ENCODE results near the gene TRPT1. TPM values are rescaled to one million over a fixed set of nuclear protein-coding genes. Genes with fewer than 3 reads are reported as not detected.
A peak's percentile ranks its signal among the peaks of the same experiment; 100 is the strongest.

Gene TRPT1
- total and polyA plus RNA-seq, 2 of the 4 experiments (the other 2 are of a cell fraction), result 63.2 to 81.9 TPM

DNA sequence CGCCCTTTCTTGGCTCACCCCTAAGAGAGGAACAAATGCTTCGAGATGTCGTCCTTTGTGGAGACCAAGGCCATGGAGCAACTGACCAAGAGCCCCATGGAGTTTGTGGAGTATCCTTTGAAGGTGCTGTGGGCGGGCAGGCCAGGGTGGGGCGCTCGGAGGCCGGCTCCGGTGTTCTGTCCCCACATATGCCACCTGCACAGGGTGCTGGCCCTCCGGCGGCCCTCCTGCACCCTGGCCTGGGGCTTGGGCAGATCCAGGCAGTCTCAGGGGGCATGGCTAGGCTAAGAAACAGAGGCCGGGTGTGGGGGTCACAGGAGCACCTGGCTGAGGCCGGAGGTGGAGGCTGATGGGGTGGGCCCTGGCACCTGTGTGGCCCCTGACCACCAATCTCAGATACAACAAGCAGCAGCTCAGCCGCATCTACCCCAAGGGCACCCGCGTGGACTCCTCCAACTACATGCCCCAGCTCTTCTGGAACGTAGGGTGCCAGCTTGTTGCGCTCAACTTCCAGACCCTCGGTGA, 35.6 kb upstream of the TRPT1 start:
- H3K27ac ChIP-seq (ENCODE audit: insufficient read depth, low read length), result no peak overlapping the region
- H3K36me3 ChIP-seq (ENCODE audit: control insufficient read depth, insufficient read depth, low read length), result peaks cover 63% of the 10 kb centered on the region
- WGBS, 2 experiments (ENCODE audit: extremely low coverage in 2 of 2, insufficient read length in 1 of 2), result 100% methylated on average over 8 of the region's 18 CpGs; no CpG with 5 or more reads in 1 of the 2 experiments
- H3K27me3 ChIP-seq (ENCODE audit: control insufficient read depth, insufficient read depth, low read length), result no peaks in the 10 kb centered on the region
- no peak overlapping the region for H3K4me2 ChIP-seq (ENCODE audit: low read depth, low read length)
- H3K23ac ChIP-seq (ENCODE audit: low read depth, low read length), result no peak overlapping the region
- H4K5ac ChIP-seq (ENCODE audit: low read depth, low read length), result no peak overlapping the region
- no peak overlapping the region for H2BK120ac ChIP-seq (ENCODE audit: low read depth, low read length)
- no peak overlapping the region for H4K8ac ChIP-seq (ENCODE audit: low read depth in 2 of 2, low read length in 2 of 2)
- POLR2A ChIA-PET (ENCODE audit: unreplicated experiment), result no interaction called here
- ATAC-seq (ENCODE audit: low read depth) (no peak), DNase-seq (no peak)
- 0 out of 2 replicates have a peak overlapping the region, but pooled peaks have one; percentile 28 for H2AK5ac ChIP-seq (ENCODE audit: low read depth, low read length)
- no peak overlapping the region for H3K9ac ChIP-seq (ENCODE audit: low read depth, low read length)
- CTCF ChIA-PET, result interaction anchor here (0.5 kb wide), 1 partner anchor 35 kb away, joined by 3 read pairs; no protein-coding TSS in a partner anchor
- no peak for TF ChIP-seq FOS (IDR thresholded peaks at IDR 0.05; ENCODE audit: low read depth, low read length)
- no peak for TF ChIP-seq SMC3 (IDR thresholded peaks at IDR 0.05; ENCODE audit: low read depth, low read length)
- no peak for TF ChIP-seq MXI1 (IDR thresholded peaks at IDR 0.05; ENCODE audit: borderline replicate concordance, low read depth, low read length)
- TF ChIP-seq, protein P1, sequence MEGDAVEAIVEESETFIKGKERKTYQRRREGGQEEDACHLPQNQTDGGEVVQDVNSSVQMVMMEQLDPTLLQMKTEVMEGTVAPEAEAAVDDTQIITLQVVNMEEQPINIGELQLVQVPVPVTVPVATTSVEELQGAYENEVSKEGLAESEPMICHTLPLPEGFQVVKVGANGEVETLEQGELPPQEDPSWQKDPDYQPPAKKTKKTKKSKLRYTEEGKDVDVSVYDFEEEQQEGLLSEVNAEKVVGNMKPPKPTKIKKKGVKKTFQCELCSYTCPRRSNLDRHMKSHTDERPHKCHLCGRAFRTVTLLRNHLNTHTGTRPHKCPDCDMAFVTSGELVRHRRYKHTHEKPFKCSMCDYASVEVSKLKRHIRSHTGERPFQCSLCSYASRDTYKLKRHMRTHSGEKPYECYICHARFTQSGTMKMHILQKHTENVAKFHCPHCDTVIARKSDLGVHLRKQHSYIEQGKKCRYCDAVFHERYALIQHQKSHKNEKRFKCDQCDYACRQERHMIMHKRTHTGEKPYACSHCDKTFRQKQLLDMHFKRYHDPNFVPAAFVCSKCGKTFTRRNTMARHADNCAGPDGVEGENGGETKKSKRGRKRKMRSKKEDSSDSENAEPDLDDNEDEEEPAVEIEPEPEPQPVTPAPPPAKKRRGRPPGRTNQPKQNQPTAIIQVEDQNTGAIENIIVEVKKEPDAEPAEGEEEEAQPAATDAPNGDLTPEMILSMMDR (conservative IDR thresholded peaks at IDR 0.05; ENCODE audit: low read depth, low read length), result no peak
- no peak for TF ChIP-seq RFX5 (IDR thresholded peaks at IDR 0.05; ENCODE audit: low read depth, low read length)
- no peak for TF ChIP-seq CHD1 (IDR thresholded peaks at IDR 0.05; ENCODE audit: low read depth, low read length)
- no peak for TF ChIP-seq NFE2L2 (IDR thresholded peaks at IDR 0.05; ENCODE audit: low read depth, low read length)
- TF ChIP-seq RAD21 (IDR thresholded peaks at IDR 0.05; ENCODE audit: low read length), result no peak
- no peak for TF ChIP-seq CEBPB (IDR thresholded peaks at IDR 0.05; ENCODE audit: low read depth, low read length)
- no peak for TF ChIP-seq MAFK (IDR thresholded peaks at IDR 0.05; ENCODE audit: low read depth, low read length)
- TF ChIP-seq, protein P2, sequence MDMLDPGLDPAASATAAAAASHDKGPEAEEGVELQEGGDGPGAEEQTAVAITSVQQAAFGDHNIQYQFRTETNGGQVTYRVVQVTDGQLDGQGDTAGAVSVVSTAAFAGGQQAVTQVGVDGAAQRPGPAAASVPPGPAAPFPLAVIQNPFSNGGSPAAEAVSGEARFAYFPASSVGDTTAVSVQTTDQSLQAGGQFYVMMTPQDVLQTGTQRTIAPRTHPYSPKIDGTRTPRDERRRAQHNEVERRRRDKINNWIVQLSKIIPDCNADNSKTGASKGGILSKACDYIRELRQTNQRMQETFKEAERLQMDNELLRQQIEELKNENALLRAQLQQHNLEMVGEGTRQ (IDR thresholded peaks at IDR 0.05; ENCODE audit: low read depth, low read length), result no peak
- no peak for TF ChIP-seq RCOR1 (IDR thresholded peaks at IDR 0.05; ENCODE audit: insufficient replicate concordance, low read length)
- no peak for TF ChIP-seq BHLHE40 (IDR thresholded peaks at IDR 0.05; ENCODE audit: low read depth, low read length)
- TF ChIP-seq, protein P3, sequence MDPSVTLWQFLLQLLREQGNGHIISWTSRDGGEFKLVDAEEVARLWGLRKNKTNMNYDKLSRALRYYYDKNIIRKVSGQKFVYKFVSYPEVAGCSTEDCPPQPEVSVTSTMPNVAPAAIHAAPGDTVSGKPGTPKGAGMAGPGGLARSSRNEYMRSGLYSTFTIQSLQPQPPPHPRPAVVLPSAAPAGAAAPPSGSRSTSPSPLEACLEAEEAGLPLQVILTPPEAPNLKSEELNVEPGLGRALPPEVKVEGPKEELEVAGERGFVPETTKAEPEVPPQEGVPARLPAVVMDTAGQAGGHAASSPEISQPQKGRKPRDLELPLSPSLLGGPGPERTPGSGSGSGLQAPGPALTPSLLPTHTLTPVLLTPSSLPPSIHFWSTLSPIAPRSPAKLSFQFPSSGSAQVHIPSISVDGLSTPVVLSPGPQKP (IDR thresholded peaks at IDR 0.05; ENCODE audit: borderline replicate concordance, low read depth, low read length), result no peak
- no peak for TF ChIP-seq POLR2A (IDR thresholded peaks at IDR 0.05; ENCODE audit: low read depth, low read length)
- no peak for TF ChIP-seq MAZ (IDR thresholded peaks at IDR 0.05; ENCODE audit: borderline replicate concordance, low read depth, low read length)
- no peak overlapping the region for H3K4ac ChIP-seq (ENCODE audit: low read depth, low read length)
- in situ Hi-C loops (cut with MboI; ENCODE audit: low sequenced_read_pairs), result no loop called here
- no TSS peak for BruUV-seq (replicated peaks)
- H3K9me3 ChIP-seq (ENCODE audit: control insufficient read depth, insufficient read depth, low read length), result no peaks in the 10 kb centered on the region
- peak overlapping the region; percentile 65 for H2AK9ac ChIP-seq (replicated peaks; ENCODE audit: low read depth, low read length, poor library complexity)
- no peaks in the 10 kb centered on the region for H4K20me1 ChIP-seq (ENCODE audit: insufficient read depth, low read length)
- 0 out of 2 replicates have a peak, but pooled peaks cover 5% of the 10 kb centered on the region for H3K9me1 ChIP-seq (ENCODE audit: insufficient read depth, low read length)
- dilution Hi-C loops (cut with HindIII; ENCODE audit: low sequenced_read_pairs, unreplicated experiment), result no loop called here
- H2AFZ ChIP-seq (replicated peaks; ENCODE audit: low read length, poor library complexity), result no peak overlapping the region
- H4K91ac ChIP-seq (ENCODE audit: insufficient read depth, low read depth, low read length), result no peak overlapping the region
- no peak overlapping the region for H3K56ac ChIP-seq (ENCODE audit: extremely low read depth, insufficient read depth, low read length)
- H3K79me1 ChIP-seq (ENCODE audit: low read depth in 1 of 2, low read length in 2 of 2), result peaks cover 7 to 34% of the 10 kb centered on the region in 2 experiments; a peak in 2 of 4 replicates
- intact Hi-C loops (cut with micrococcal nuclease), result no loop called here
- H3K4me3 ChIP-seq (ENCODE audit: insufficient read depth, low read depth, low read length), result no peak overlapping the region
- H2BK5ac ChIP-seq (ENCODE audit: low read depth, low read length, poor library complexity, severe bottlenecking), result no peak overlapping the region
- no peak overlapping the region for H2BK20ac ChIP-seq (ENCODE audit: low read depth, low read length)
- no peak overlapping the region for H3K18ac ChIP-seq (ENCODE audit: low read depth, low read length)
- no peak overlapping the region for H2BK15ac ChIP-seq (ENCODE audit: low read depth, low read length)
- peaks cover 9% of the 10 kb centered on the region for H3K4me1 ChIP-seq (ENCODE audit: control insufficient read depth, insufficient read depth, low read length)
- H3K14ac ChIP-seq (replicated peaks; ENCODE audit: low read depth, low read length), result no peak overlapping the region

Data from IMR-90 (cell line).